Gastrocnemius medialis (tissue), 4 donors: ENCODE results near the gene OXNAD1. TPM values are rescaled to one million over a fixed set of nuclear protein-coding genes. Genes with fewer than 3 reads are reported as not detected.

Experiments used
- ATAC-seq, 2 donors: fragments of 150-250 bp; one replicate each; pipeline ENCODE4 v1.9.1; 2016
- DNase-seq, 2 donors: peaks; one replicate each; pipeline ENCODE4 v3.0.0-alpha.2; 2019
- H3K27ac ChIP-seq, 4 donors: fragments of 200-600 bp; sonication (generic); 1 replicate in 1 of 4; 2 replicates in 3 of 4; pipeline ENCODE4 v1.5.1; 2016 to 2018; ENCODE audit warnings: mild to moderate bottlenecking in 2 of 4, moderate library complexity in 1 of 4
- H3K27me3 ChIP-seq, 3 donors: fragments of 200-600 bp; sonication (generic) in 2 of 3; 1 replicate in 1 of 3; 2 replicates in 2 of 3; pipeline versions ENCODE4 v1.5.1 to v1.6.0; 2016 to 2019; ENCODE audit warnings: mild to moderate bottlenecking in 1 of 3, moderate library complexity in 1 of 3
- H3K36me3 ChIP-seq, 2 donors: fragments of 200-600 bp; sonication (generic) in 1 of 2; one replicate each; pipeline ENCODE4 v1.5.1; 2017 to 2018
- H3K4me1 ChIP-seq, 2 donors: fragments of 200-600 bp; sonication (generic) in 1 of 2; one replicate each; pipeline ENCODE4 v1.5.1; 2016 to 2017; ENCODE audit warnings: mild to moderate bottlenecking in 2 of 2
- H3K4me3 ChIP-seq, 4 donors: fragments of 200-600 bp; sonication (generic) in 3 of 4; 1 replicate in 1 of 4; 2 replicates in 3 of 4; pipeline ENCODE4 v1.5.1; 2016 to 2019; ENCODE audit warnings: mild to moderate bottlenecking in 2 of 4
- H3K9me3 ChIP-seq, 3 donors: fragments of 200-600 bp; sonication (generic) in 2 of 3; 1 replicate in 1 of 3; 2 replicates in 2 of 3; pipeline ENCODE4 v1.5.1; 2016 to 2019
- POLR2A ChIP-seq, 2 donors: fragments of 450-650 bp; IDR thresholded peaks; one replicate each; pipeline ENCODE4 v1.6.1; 2017; ENCODE audit warnings: antibody characterized with exemption in 2 of 2, mild to moderate bottlenecking in 2 of 2, moderate library complexity in 2 of 2
- in situ Hi-C, 4 donors: fragments of 200-750 bp; cut with MboI; loops; one replicate each; pipeline versions ENCODE4 v1.15.0 to v1.8.0; 2017; ENCODE audit warnings: low sequenced_read_pairs in 4 of 4
- intact Hi-C: fragments of 100-400 bp; cut with DNase I; formaldehyde crosslinking; loops from one replicate; pipeline ENCODE4 v1.15.1; 2023; ENCODE audit warnings: low total_unique reads
- total RNA-seq, 4 donors: library from RNA; depleted of rRNA; stranded (reverse); fragments of >200 nt; gene quantifications; one replicate each; pipeline versions ENCODE4 v1.1.0 to v1.2.3, GENCODE V29; 2016
- TF ChIP-seq, protein P1 (sequence below), 5 experiments: fragments of 450-650 bp in 3 of 5; fragments of 200-600 bp in 2 of 5; sonication (generic) in 2 of 5; IDR thresholded peaks in 4 of 5; conservative IDR thresholded peaks in 1 of 5; 1 replicate in 4 of 5; 2 replicates in 1 of 5; pipeline ENCODE4 v1.5.1; 2016 to 2019; ENCODE audit warnings: antibody characterized with exemption in 5 of 5, mild to moderate bottlenecking in 3 of 5, moderate library complexity in 3 of 5

The OXNAD1 gene
- total RNA-seq, 4 donors from 2014 or later = 12.3 to 28.6 (median 17.1) TPM

DNA sequence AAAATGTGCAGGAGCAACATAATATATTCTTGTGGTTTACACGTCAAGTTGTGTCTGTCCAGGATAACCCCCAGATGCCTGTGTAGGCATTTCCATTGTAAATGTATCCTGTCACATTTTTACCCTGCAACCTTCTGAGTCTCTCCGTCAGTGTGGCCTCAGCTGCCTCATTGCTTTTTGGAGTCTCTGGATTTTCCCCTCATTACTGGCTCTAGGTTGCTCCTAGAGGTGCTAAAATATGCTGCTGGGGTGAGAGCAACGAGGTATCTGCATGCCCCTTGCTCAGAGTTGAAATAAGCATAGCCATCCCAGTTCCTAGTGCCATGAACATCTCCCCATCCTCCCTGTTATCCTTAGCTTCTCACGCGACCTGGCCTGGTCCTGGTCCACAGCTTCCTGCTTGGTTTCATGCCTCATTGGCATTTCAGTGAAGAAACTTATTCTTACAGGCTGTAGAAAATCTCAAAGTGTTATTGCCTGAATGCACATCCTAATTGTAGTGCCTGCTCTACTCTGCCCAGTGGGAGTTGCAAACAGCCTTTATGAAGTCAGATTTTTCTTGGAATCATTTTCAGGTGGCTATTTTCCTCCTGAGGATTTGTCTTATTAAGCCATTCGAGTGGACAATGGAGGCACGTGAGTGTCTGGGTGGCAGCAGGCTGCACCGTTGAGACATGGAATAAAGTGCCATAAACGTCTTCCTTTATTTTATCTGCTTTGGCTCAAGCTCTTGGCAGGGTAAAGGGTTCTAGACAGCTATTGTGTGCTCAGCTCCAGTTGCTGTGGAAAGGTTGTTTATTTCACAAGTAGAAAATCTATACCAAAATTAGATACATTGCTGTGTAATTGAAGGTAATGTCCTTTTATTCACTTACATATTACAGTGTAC lies 33.2 kb downstream of the OXNAD1 start:
- Histone ChIP-seq H3K27ac (no peak overlapping the region), H3K9me3 (no peaks in the 10 kb centered on the region), H3K4me3 (no peak overlapping the region), H3K4me1 (peaks cover 0 to 22% of the 10 kb centered on the region in 2 donors), H3K27me3 (no peaks in the 10 kb centered on the region), H3K36me3 (peaks cover 0 to 25% of the 10 kb centered on the region in 2 donors)
- DNase-seq = no peak
- intact Hi-C loops = no loop called here
- TF ChIP-seq, protein P1, sequence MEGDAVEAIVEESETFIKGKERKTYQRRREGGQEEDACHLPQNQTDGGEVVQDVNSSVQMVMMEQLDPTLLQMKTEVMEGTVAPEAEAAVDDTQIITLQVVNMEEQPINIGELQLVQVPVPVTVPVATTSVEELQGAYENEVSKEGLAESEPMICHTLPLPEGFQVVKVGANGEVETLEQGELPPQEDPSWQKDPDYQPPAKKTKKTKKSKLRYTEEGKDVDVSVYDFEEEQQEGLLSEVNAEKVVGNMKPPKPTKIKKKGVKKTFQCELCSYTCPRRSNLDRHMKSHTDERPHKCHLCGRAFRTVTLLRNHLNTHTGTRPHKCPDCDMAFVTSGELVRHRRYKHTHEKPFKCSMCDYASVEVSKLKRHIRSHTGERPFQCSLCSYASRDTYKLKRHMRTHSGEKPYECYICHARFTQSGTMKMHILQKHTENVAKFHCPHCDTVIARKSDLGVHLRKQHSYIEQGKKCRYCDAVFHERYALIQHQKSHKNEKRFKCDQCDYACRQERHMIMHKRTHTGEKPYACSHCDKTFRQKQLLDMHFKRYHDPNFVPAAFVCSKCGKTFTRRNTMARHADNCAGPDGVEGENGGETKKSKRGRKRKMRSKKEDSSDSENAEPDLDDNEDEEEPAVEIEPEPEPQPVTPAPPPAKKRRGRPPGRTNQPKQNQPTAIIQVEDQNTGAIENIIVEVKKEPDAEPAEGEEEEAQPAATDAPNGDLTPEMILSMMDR (IDR thresholded peaks at IDR 0.05 in 4 of 5, conservative IDR thresholded peaks at IDR 0.05 in 1 of 5) = no peak
- TF ChIP-seq POLR2A (IDR thresholded peaks at IDR 0.05) = no peak
- in situ Hi-C loops = loop anchor here in 2 of 4 donors (25.0 kb wide), 2 partner anchors 889 to 1439 kb away; partner anchors contain the start of gene TBC1D5 (in 1 of the 2)
- ATAC-seq = no peak

DNA sequence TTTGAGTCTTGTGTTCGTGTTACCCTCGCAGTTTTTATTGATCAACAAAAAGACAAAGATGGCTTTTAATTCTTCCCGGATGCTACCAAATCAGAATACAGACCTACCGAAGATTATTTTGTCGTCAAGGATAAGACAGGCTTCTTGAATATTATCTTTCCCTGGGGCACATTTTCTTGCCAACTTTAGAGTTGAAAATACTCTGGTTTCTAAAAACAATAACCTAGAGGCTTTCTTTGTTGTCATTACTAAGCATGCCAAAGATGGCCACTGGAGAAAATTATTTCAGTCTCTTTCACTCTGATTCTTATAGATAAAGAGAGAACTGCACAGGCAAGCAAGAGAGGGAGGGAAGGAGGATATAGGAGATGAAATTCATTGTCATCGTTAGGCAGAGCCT lies 33.9 kb downstream of the OXNAD1 start:
- in situ Hi-C loops = loop anchor here in 2 of 4 donors (25.0 kb wide), 2 partner anchors 888 to 1438 kb away; partner anchors contain the start of gene TBC1D5 (in 1 of the 2)
- no peak overlapping the region for H3K4me3 ChIP-seq
- DNase-seq (no peak), ATAC-seq (no peak)
- peaks cover 0 to 22% of the 10 kb centered on the region in 2 donors for H3K4me1 ChIP-seq
- H3K27ac ChIP-seq = no peak overlapping the region
- no peaks in the 10 kb centered on the region for H3K27me3 ChIP-seq
- H3K9me3 ChIP-seq = no peaks in the 10 kb centered on the region
- no peak for TF ChIP-seq POLR2A (IDR thresholded peaks at IDR 0.05)
- TF ChIP-seq, protein P1 (IDR thresholded peaks at IDR 0.05 in 4 of 5, conservative IDR thresholded peaks at IDR 0.05 in 1 of 5) = no peak
- intact Hi-C loops = no loop called here
- H3K36me3 ChIP-seq = peaks cover 0 to 26% of the 10 kb centered on the region in 2 donors

DNA sequence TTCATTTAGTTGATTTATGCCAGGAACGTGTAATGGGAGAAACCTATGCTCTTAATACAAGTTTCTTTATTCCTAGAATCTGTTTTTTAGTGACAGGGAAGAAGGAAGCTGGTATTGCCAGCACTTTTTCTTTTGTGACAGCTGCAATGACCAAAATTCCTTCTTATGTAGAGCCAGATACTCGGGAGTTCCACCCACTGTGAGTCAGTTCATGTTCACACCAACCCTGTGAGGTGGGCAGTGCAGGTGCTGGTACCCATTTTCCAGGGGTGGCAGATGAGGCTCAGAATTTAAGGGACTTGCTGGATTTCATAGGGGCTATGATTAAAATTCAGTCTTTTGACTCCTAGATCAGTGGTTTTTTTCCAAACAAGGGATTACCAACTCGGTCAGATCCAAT lies 34.7 kb downstream of the OXNAD1 start:
- H3K27me3 ChIP-seq = no peaks in the 10 kb centered on the region
- ATAC-seq (no peak), DNase-seq (no peak)
- intact Hi-C loops = no loop called here
- no peak for TF ChIP-seq POLR2A (IDR thresholded peaks at IDR 0.05)
- TF ChIP-seq, protein P1 (IDR thresholded peaks at IDR 0.05 in 4 of 5, conservative IDR thresholded peaks at IDR 0.05 in 1 of 5) = no peak
- H3K4me3 ChIP-seq = no peak overlapping the region
- peaks cover 0 to 22% of the 10 kb centered on the region in 2 donors for H3K4me1 ChIP-seq
- H3K36me3 ChIP-seq = peaks cover 0 to 26% of the 10 kb centered on the region in 2 donors
- H3K9me3 ChIP-seq = no peaks in the 10 kb centered on the region
- H3K27ac ChIP-seq = no peak overlapping the region
- in situ Hi-C loops = loop anchor here in 2 of 4 donors (25.0 kb wide), 2 partner anchors 888 to 1438 kb away; partner anchors contain the start of gene TBC1D5 (in 1 of the 2)

DNA sequence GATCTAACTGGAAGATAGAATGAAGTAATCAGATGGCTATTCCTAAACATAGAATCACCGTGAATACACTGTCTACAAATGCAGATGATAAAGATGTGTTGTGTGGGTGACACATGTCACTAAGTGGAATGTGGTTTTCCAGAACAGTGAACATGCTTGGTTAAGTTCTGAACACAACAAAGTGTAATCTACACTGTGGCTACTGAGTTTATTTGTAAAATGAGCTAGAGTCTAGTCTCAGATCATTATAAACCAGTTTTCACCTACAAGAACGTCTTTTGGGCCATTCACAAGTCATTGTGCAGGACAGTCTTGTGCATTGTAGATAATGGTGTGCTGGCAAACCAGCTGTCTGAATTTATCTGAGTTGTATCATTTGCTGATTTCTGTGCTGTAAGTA lies 35.3 kb downstream of the OXNAD1 start:
- H3K4me1 ChIP-seq = peaks cover 0 to 22% of the 10 kb centered on the region in 2 donors
- peaks cover 0 to 26% of the 10 kb centered on the region in 2 donors for H3K36me3 ChIP-seq
- H3K27ac ChIP-seq = no peak overlapping the region
- intact Hi-C loops = no loop called here
- H3K9me3 ChIP-seq = no peaks in the 10 kb centered on the region
- TF ChIP-seq, protein P1 (IDR thresholded peaks at IDR 0.05 in 4 of 5, conservative IDR thresholded peaks at IDR 0.05 in 1 of 5) = no peak
- TF ChIP-seq POLR2A (IDR thresholded peaks at IDR 0.05) = no peak
- no peak overlapping the region for H3K4me3 ChIP-seq
- in situ Hi-C loops = no loop called here
- no peak for ATAC-seq
- H3K27me3 ChIP-seq = no peaks in the 10 kb centered on the region
- no peak for DNase-seq
